Peyer's patch (tissue), 4 donors: ENCODE results near the gene CORO1C.

Experiments used
- POLR2A ChIP-seq, 2 donors: fragments of 450-650 bp; IDR thresholded peaks; one replicate each; pipeline ENCODE4 v1.5.1; 2017; ENCODE audit warnings: antibody characterized with exemption in 2 of 2, mild to moderate bottlenecking in 2 of 2, moderate library complexity in 2 of 2
- TF ChIP-seq, protein P1 (sequence below), 6 experiments: fragments of 450-650 bp in 4 of 6; fragments of 200-600 bp in 2 of 6; sonication (generic) in 1 of 6; IDR thresholded peaks; one replicate each; pipeline ENCODE4 v1.5.1; 2017 to 2019; ENCODE audit warnings: antibody characterized with exemption in 6 of 6, mild to moderate bottlenecking in 3 of 6, moderate library complexity in 1 of 6

- TF ChIP-seq, protein P1, sequence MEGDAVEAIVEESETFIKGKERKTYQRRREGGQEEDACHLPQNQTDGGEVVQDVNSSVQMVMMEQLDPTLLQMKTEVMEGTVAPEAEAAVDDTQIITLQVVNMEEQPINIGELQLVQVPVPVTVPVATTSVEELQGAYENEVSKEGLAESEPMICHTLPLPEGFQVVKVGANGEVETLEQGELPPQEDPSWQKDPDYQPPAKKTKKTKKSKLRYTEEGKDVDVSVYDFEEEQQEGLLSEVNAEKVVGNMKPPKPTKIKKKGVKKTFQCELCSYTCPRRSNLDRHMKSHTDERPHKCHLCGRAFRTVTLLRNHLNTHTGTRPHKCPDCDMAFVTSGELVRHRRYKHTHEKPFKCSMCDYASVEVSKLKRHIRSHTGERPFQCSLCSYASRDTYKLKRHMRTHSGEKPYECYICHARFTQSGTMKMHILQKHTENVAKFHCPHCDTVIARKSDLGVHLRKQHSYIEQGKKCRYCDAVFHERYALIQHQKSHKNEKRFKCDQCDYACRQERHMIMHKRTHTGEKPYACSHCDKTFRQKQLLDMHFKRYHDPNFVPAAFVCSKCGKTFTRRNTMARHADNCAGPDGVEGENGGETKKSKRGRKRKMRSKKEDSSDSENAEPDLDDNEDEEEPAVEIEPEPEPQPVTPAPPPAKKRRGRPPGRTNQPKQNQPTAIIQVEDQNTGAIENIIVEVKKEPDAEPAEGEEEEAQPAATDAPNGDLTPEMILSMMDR (IDR thresholded peaks at IDR 0.05) = no peak
- no peak for TF ChIP-seq POLR2A (IDR thresholded peaks at IDR 0.05)
Observed at GRCh38 chr12:108729612-108730364, 1.5 kb downstream of the CORO1C start.
